Measurements from ENCODE around the gene CRTC3. TPM values are rescaled to one million over a fixed set of nuclear protein-coding genes. Genes with fewer than 3 reads are reported as not detected.
A peak's percentile ranks its signal among the peaks of the same experiment; 100 is the strongest.
"Not testable (repeated sequence)": the region's sequence is repeated elsewhere in the genome, so short reads cannot be mapped to it uniquely, and the experiment has no call there.

Gene CRTC3
- total RNA-seq, 3 donors from 2014 or later: 21.6 to 53.6 (median 21.7) TPM

DNA sequence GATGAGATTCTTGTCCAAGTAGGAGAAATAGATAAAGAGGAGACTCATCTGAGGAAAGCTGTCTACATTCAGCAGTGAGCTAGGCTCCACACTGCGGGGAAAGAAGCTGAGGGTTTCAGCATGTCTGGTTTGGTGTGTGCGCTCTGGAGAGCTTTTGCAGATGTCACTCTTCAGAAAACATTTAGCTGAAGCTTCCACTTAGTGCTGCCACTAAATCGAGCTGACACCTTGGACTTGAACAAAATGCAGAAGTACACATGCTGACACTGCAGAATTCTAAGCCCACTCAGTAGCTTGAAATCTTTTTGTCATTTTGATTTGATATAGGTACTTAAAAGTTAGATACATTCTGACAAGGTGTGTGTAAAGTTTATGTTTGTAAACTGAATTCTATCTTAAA is 32.3 kb upstream of the CRTC3 start:
- H3K36me3 ChIP-seq (ENCODE audit: low read depth): no peaks in the 10 kb centered on the region
- ATAC-seq (no peak), DNase-seq (no peak)
- H3K4me3 ChIP-seq: no peak overlapping the region
- TF ChIP-seq, protein P1, sequence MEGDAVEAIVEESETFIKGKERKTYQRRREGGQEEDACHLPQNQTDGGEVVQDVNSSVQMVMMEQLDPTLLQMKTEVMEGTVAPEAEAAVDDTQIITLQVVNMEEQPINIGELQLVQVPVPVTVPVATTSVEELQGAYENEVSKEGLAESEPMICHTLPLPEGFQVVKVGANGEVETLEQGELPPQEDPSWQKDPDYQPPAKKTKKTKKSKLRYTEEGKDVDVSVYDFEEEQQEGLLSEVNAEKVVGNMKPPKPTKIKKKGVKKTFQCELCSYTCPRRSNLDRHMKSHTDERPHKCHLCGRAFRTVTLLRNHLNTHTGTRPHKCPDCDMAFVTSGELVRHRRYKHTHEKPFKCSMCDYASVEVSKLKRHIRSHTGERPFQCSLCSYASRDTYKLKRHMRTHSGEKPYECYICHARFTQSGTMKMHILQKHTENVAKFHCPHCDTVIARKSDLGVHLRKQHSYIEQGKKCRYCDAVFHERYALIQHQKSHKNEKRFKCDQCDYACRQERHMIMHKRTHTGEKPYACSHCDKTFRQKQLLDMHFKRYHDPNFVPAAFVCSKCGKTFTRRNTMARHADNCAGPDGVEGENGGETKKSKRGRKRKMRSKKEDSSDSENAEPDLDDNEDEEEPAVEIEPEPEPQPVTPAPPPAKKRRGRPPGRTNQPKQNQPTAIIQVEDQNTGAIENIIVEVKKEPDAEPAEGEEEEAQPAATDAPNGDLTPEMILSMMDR (IDR thresholded peaks at IDR 0.05): no peak
- H3K9me3 ChIP-seq: no peaks in the 10 kb centered on the region
- intact Hi-C loops (cut with DNase I, micrococcal nuclease): no loop called here
- H3K4me1 ChIP-seq (ENCODE audit: low read depth): no peaks in the 10 kb centered on the region

DNA sequence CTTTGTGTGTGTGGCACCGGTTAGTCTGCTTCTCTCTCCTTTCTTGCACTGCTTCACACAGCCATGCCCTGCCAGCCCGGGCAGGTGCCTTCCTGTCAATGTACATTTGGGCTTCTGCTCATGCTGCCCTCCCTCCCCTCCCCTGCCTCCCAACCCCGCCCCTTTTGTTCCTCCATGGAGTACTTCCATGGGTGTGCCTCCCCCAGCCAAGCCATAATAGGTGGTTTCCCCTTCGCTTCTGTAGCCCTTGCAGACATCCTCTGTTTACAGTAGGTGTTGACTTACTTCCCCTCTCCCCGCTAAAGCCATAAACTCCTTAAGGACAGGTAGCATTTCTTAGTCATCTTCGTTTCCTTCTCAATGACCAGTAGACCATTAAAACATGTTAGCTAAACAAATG is 31.8 kb upstream of the CRTC3 start:
- no peak overlapping the region for H3K4me3 ChIP-seq
- no peaks in the 10 kb centered on the region for H3K9me3 ChIP-seq
- DNase-seq: peak; percentile 59 to 74 (median 62)
- TF ChIP-seq, protein P1 (IDR thresholded peaks at IDR 0.05): no peak
- intact Hi-C loops (cut with DNase I, micrococcal nuclease): no loop called here
- no peaks in the 10 kb centered on the region for H3K36me3 ChIP-seq (ENCODE audit: low read depth)
- peak; percentile 99 for ATAC-seq
- H3K4me1 ChIP-seq (ENCODE audit: low read depth): no peaks in the 10 kb centered on the region

DNA sequence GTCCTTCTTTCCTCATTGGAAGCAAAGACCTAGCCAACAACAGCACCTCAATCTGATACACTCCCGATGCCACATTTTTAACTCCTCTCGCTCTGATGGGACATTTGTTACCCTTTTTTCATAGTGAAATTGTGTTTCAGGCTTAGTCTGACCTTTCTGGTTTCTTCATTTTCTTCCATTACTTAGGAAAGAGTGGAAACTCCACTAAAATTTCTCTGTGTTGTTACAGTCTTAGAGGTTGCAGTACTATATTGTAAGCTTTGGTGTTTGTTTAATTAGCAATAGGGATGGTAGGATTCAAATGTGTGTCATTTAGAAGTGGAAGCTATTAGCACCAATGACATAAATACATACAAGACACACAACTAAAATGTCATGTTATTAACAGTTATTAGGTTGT is 29.6 kb upstream of the CRTC3 start:
- DNase-seq (no peak), ATAC-seq (no peak)
- no peaks in the 10 kb centered on the region for H3K9me3 ChIP-seq
- intact Hi-C loops (cut with DNase I, micrococcal nuclease): no loop called here
- no peak overlapping the region for H3K4me3 ChIP-seq
- no peaks in the 10 kb centered on the region for H3K36me3 ChIP-seq (ENCODE audit: low read depth)
- H3K4me1 ChIP-seq (ENCODE audit: low read depth): no peaks in the 10 kb centered on the region
- TF ChIP-seq, protein P1 (IDR thresholded peaks at IDR 0.05): no peak

DNA sequence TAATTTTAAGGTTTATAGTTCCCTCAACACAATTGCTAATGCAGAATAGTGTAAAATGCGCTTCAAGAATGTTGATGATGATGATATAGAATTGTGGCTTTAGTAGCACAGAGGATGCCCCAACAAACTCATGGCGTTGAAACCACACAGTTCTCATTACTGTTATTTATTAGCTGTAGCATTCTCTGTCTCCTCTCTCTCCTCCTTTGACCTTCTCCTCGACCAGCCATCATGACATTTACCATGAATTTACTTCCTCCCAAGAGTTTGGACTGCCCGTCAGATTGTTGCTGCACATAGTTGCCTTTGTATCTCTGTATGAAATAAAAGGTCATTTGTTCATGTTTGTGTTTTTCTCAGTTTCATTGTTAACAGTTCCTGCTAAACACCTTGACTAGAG is 27.8 kb upstream of the CRTC3 start:
- Histone ChIP-seq H3K4me3 (no peak overlapping the region), H3K9me3 (no peaks in the 10 kb centered on the region), H3K4me1 (ENCODE audit: low read depth) (no peaks in the 10 kb centered on the region), H3K36me3 (ENCODE audit: low read depth) (no peaks in the 10 kb centered on the region)
- intact Hi-C loops (cut with DNase I, micrococcal nuclease): no loop called here
- ATAC-seq (no peak), DNase-seq (no peak)
- TF ChIP-seq, protein P1 (IDR thresholded peaks at IDR 0.05): no peak

DNA sequence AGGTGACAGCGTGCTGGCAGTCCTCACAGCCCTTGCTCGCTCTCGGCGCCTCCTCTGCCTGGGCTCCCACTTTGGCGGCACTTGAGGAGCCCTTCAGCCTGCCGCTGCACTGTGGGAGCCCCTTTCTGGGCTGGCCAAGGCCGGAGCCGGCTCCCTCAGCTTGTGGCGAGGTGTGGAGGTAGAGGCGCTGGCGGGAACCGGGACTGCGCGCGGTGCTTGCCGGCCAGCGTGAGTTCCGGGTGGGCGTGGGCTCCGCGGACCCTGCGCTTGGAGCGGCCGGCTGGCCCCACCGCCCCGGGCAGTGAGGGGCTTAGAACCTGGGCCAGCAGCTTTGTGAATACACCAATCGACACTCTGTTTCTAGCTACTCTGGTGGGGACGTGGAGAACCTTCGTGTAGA is 18.9 kb upstream of the CRTC3 start:
- H3K4me3 ChIP-seq; ATAC-seq; H3K36me3 ChIP-seq (ENCODE audit: low read depth); H3K4me1 ChIP-seq (ENCODE audit: low read depth); DNase-seq; H3K9me3 ChIP-seq; intact Hi-C loops (cut with DNase I, micrococcal nuclease): not testable (repeated sequence)

DNA sequence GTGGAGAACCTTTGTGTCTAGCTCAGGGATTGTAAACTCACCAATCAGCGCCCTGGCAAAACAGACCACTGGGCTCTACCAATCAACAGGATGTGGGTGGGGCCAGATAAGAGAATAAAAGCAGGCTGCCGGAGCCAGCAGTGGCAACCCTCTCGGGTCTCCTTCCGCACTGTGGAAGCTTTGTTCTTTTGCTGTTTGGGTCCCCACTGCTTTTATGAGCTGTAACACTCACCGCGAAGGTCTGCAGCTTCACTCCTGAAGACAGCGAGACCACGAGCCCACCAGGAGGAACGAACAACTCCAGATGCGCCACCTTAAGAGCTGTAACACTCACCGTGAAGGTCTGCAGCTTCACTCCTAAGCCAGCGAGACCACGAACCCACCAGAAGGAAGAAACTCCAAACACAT is 18.5 kb upstream of the CRTC3 start:
- not testable (repeated sequence) for ATAC-seq

DNA sequence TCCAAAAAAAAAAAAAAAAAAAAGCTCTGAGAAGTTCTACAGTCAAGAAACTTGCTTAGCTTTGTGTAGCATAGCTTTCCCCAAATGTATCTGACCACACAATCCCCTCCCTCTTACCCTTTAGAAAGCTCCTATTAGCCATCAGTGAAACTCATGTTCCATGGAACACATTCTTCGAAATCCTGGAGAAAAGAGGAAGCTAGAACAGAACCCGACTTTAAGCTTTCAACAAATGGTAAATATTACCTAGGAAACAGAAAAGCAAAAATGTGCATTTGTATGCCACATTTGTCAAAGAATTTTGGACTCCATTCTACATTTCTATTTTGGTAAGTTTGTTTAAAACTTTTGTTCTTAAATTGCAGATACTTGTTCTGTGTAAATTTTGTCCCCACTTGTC is 17.4 kb upstream of the CRTC3 start:
- H3K36me3 ChIP-seq (ENCODE audit: low read depth): no peaks in the 10 kb centered on the region
- H3K4me1 ChIP-seq (ENCODE audit: low read depth): no peaks in the 10 kb centered on the region
- TF ChIP-seq, protein P1 (IDR thresholded peaks at IDR 0.05): no peak
- ATAC-seq (no peak), DNase-seq (no peak)
- intact Hi-C loops (cut with DNase I, micrococcal nuclease): no loop called here
- H3K9me3 ChIP-seq: peaks cover 6% of the 10 kb centered on the region
- no peak overlapping the region for H3K4me3 ChIP-seq

More for the DNA sequence above, 18.5 kb upstream of the CRTC3 start:
- H3K9me3 ChIP-seq; H3K4me3 ChIP-seq; H3K36me3 ChIP-seq (ENCODE audit: low read depth); H3K4me1 ChIP-seq (ENCODE audit: low read depth); intact Hi-C loops (cut with DNase I, micrococcal nuclease); DNase-seq: not testable (repeated sequence)
